ENCODE measurements around the gene OPRD1.
"Not testable (repeated sequence)": the region's sequence is repeated elsewhere in the genome, so short reads cannot be mapped to it uniquely, and the experiment has no call there.

Gene OPRD1

GRCh38 chr1:28845786-28846543, 34.0 kb downstream of the OPRD1 start:
- no peak for DNase-seq (ENCODE audit: low read depth)
- TF ChIP-seq CTCF (conservative IDR thresholded peaks at IDR 0.05; ENCODE audit: control insufficient read depth, insufficient read depth, low read depth, low read length) = no peak

GRCh38 chr1:28847207-28847606, 35.2 kb downstream of the OPRD1 start:
- DNase-seq (ENCODE audit: low read depth); H3K4me3 ChIP-seq (ENCODE audit: control insufficient read depth, low read depth, low read length): not testable (repeated sequence)

More at GRCh38 chr1:28845786-28846543, 34.0 kb downstream of the OPRD1 start:
- no peak overlapping the region for H3K4me3 ChIP-seq (ENCODE audit: control insufficient read depth, low read depth, low read length)

- TF ChIP-seq CTCF (conservative IDR thresholded peaks at IDR 0.05; ENCODE audit: control insufficient read depth, insufficient read depth, low read depth, low read length) = no peak
- H3K4me3 ChIP-seq (ENCODE audit: control insufficient read depth, low read depth, low read length) = no peak overlapping the region
- DNase-seq (ENCODE audit: low read depth) = no peak
These were observed 36.4 kb downstream of the OPRD1 start for GRCh38 chr1:28848416-28848815.

- DNase-seq (ENCODE audit: low read depth) = no peak
- H3K4me3 ChIP-seq (ENCODE audit: control insufficient read depth, low read depth, low read length) = no peak overlapping the region
- TF ChIP-seq CTCF (conservative IDR thresholded peaks at IDR 0.05; ENCODE audit: control insufficient read depth, insufficient read depth, low read depth, low read length) = no peak
These were observed 41.2 kb downstream of the OPRD1 start for GRCh38 chr1:28853093-28853742.

- not testable (repeated sequence) for H3K4me3 ChIP-seq (ENCODE audit: control insufficient read depth, low read depth, low read length); DNase-seq (ENCODE audit: low read depth)
These were observed 42.4 kb downstream of the OPRD1 start for GRCh38 chr1:28854406-28854805.

- TF ChIP-seq CTCF (conservative IDR thresholded peaks at IDR 0.05; ENCODE audit: control insufficient read depth, insufficient read depth, low read depth, low read length) = no peak
- no peak overlapping the region for H3K4me3 ChIP-seq (ENCODE audit: control insufficient read depth, low read depth, low read length)
These were observed 43.1 kb downstream of the OPRD1 start for GRCh38 chr1:28855046-28855445.

GRCh38 chr1:28855469-28855951, 43.5 kb downstream of the OPRD1 start:
- no peak overlapping the region for H3K4me3 ChIP-seq (ENCODE audit: control insufficient read depth, low read depth, low read length)
- peak; percentile 31 for DNase-seq (ENCODE audit: low read depth)
- TF ChIP-seq CTCF (conservative IDR thresholded peaks at IDR 0.05; ENCODE audit: control insufficient read depth, insufficient read depth, low read depth, low read length) = no peak

More at GRCh38 chr1:28855046-28855445, 43.1 kb downstream of the OPRD1 start:
- no peak for DNase-seq (ENCODE audit: low read depth)

All from fibroblast of mammary gland (primary cell).